ENCODE results near the gene ZNF292.
A peak's percentile ranks its signal among the peaks of the same experiment; 100 is the strongest.
"Not testable (repeated sequence)": the region's sequence is repeated elsewhere in the genome, so short reads cannot be mapped to it uniquely, and the experiment has no call there.

The ZNF292 gene

DNA sequence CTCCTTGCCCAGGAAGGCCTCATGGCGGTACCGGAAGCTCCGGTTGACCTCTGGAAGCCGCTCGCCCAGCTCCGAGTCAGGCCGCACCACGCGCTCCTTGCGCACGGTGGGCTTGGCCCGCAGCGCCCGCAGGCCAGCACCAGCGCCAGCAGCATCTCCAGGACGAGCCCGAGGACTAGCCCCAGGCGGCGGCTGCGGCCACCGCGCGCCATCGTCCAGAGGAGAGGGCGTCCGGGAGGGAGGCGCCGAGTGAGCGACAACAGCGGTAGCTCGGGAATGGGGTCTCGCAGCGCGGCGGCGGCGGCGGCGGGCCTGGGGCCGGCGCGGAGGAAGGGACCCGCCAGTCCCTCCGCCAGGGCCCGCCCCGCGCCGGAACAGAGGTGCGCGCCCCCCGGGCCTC, 32.9 kb upstream of the ZNF292 start:
- no peak for FAIRE-seq
- DNase-seq (ENCODE audit: insufficient read length, low spot score): no peak
- TF ChIP-seq, protein P1, sequence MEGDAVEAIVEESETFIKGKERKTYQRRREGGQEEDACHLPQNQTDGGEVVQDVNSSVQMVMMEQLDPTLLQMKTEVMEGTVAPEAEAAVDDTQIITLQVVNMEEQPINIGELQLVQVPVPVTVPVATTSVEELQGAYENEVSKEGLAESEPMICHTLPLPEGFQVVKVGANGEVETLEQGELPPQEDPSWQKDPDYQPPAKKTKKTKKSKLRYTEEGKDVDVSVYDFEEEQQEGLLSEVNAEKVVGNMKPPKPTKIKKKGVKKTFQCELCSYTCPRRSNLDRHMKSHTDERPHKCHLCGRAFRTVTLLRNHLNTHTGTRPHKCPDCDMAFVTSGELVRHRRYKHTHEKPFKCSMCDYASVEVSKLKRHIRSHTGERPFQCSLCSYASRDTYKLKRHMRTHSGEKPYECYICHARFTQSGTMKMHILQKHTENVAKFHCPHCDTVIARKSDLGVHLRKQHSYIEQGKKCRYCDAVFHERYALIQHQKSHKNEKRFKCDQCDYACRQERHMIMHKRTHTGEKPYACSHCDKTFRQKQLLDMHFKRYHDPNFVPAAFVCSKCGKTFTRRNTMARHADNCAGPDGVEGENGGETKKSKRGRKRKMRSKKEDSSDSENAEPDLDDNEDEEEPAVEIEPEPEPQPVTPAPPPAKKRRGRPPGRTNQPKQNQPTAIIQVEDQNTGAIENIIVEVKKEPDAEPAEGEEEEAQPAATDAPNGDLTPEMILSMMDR (IDR thresholded peaks at IDR 0.05; ENCODE audit: insufficient read depth, missing control alignments): no peak

DNA sequence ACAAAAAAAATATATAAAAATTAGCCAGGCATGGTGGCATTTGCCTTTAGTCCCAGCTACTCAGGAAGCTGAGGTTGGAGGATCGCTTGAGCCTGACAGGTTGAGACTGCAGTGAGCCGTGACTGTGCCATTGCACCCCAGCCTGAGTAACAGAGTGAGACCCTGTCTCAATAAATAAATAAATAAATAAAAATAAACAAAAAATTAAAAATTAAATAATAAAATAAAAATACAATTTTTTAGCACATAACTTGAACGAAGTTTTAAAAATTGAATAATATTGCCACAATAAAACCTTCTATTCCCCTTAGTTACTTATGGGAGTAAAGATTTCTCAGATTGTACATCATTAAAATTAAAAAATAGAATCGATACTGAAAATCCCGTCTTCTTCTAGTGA, 31.3 kb upstream of the ZNF292 start:
- DNase-seq (ENCODE audit: insufficient read length, low spot score): no peak
- FAIRE-seq: no peak
- TF ChIP-seq, protein P1 (IDR thresholded peaks at IDR 0.05; ENCODE audit: insufficient read depth, missing control alignments): no peak

- DNase-seq (ENCODE audit: insufficient read length, low spot score) (no peak), FAIRE-seq (no peak)
- TF ChIP-seq, protein P1 (IDR thresholded peaks at IDR 0.05; ENCODE audit: insufficient read depth, missing control alignments): no peak
Measured at GRCh38 chr6:87126501-87126900, 28.9 kb upstream of the ZNF292 start.

DNA sequence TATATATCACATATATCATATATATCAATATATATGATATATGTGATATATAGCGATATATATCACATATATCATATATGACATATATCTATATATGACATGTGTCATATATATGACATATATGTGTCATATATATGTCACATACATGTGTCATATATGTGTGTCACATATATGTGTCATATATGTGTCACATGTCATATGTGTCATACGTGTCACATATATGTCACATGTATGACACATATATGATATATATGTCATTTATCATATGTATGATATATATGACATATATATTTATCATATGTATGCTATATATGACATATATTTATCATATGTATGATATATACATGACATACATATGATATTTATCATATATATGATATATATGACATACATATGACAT, 27.6 kb upstream of the ZNF292 start:
- TF ChIP-seq, protein P1 (IDR thresholded peaks at IDR 0.05; ENCODE audit: insufficient read depth, missing control alignments): no peak
- no peak for FAIRE-seq

DNA sequence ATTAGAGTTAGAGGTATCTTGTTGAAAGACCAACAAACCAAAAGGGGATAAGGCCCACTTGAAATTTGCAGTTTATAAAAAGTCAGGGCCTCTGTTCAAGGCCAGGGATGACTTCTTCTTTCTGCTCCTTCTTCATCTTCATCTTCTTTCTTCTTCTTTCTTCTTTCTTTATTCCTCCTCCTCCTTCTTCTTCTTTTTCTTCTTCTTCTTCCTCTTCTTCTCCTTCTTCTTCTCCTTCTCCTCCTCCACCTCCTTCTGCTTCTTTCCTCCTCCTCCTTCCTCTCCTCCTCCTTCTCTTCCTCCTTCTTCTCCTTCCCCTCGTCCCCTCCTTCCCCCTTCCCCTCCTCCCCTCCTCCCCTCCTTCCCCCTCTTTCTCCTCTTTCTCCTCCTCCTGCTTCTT, 18.4 kb upstream of the ZNF292 start:
- FAIRE-seq (no peak), DNase-seq (ENCODE audit: insufficient read length, low spot score) (no peak)
- TF ChIP-seq, protein P1 (IDR thresholded peaks at IDR 0.05; ENCODE audit: insufficient read depth, missing control alignments): no peak

More for the DNA sequence above, 27.6 kb upstream of the ZNF292 start:
- no peak for DNase-seq (ENCODE audit: insufficient read length, low spot score)

DNA sequence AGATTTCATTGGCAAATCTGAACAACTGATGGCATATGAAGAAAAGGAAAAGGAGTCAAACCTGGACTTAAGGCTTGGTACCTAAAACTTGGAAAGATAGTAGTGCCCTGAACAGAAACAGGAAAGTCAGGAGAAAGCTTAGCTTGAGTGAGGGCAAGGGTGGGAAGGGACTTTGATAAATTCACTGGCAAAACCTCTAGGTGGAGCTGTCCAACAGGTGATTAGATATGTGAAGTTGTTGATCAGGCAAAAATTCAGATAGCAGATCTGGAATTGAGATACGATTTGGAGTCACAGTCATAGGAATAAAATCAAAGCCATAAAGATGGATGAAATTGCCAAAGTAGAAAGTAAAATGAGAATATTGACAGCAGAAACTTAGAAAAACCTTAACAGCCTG, 16.1 kb upstream of the ZNF292 start:
- TF ChIP-seq, protein P1 (IDR thresholded peaks at IDR 0.05; ENCODE audit: insufficient read depth, missing control alignments): peak; percentile 65
- FAIRE-seq (no peak), DNase-seq (ENCODE audit: insufficient read length, low spot score) (no peak)

DNA sequence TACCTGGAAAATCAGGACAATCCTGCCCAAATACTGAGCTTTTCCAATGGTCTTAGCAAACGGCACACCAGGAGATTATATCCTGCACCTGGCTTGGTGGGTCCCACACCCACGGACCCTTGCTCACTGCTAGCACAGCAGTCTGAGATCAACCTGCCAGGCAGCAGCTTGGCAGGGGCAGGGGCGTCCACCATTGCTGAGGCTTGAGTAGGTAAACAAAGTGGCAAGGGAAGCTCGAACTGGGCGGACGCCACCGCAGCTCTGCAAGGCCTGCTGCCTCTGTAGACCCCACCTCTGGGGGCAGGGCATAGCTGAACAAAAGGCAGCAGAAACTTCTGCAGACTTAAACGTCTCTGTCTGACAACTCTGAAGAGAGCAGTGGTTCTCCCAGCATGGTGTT, 15.4 kb upstream of the ZNF292 start:
- not testable (repeated sequence) for DNase-seq (ENCODE audit: insufficient read length, low spot score)

DNA sequence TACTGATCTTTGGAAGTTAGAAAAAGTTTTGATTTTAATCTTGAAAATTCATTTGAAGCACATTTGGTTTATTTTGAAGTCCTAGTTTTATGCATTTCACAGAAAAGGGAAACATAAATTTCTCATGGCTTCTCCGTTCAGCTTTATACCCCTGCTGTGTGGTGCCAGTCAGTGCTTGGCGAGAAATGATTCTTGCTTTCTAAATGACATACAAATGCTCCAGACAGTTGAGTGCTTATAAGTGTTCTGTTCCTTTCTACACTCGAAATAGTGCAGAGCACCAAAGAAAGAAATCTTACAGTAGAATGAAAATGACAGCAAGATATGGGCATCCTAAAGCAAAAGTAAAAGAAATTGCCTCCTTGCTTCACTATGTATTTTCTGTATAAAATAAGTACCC, 9.0 kb upstream of the ZNF292 start:
- FAIRE-seq (no peak), DNase-seq (ENCODE audit: insufficient read length, low spot score) (no peak)
- TF ChIP-seq, protein P1 (IDR thresholded peaks at IDR 0.05; ENCODE audit: insufficient read depth, missing control alignments): no peak

More for the DNA sequence above, 15.4 kb upstream of the ZNF292 start:
- not testable (repeated sequence) for FAIRE-seq

All from D721Med (cell line).